RPMI7951 (cell line): ENCODE results near the gene CABLES2. TPM values are rescaled to one million over a fixed set of nuclear protein-coding genes. Genes with fewer than 3 reads are reported as not detected.

Experiments
- DNase-seq: peaks from one replicate; pipeline ENCODE4 v3.0.0-alpha.2; 2012; ENCODE audit warnings: low read depth
- total RNA-seq: library from RNA; depleted of rRNA; stranded (reverse); fragments of >200 nt; shearing (Covaris generic); gene quantifications from 2 replicates; pipeline ENCODE4 v1.2.3, GENCODE V29; 2014

Gene CABLES2
- total RNA-seq, 1 experiment from 2014 or later: 4.7 TPM

DNA sequence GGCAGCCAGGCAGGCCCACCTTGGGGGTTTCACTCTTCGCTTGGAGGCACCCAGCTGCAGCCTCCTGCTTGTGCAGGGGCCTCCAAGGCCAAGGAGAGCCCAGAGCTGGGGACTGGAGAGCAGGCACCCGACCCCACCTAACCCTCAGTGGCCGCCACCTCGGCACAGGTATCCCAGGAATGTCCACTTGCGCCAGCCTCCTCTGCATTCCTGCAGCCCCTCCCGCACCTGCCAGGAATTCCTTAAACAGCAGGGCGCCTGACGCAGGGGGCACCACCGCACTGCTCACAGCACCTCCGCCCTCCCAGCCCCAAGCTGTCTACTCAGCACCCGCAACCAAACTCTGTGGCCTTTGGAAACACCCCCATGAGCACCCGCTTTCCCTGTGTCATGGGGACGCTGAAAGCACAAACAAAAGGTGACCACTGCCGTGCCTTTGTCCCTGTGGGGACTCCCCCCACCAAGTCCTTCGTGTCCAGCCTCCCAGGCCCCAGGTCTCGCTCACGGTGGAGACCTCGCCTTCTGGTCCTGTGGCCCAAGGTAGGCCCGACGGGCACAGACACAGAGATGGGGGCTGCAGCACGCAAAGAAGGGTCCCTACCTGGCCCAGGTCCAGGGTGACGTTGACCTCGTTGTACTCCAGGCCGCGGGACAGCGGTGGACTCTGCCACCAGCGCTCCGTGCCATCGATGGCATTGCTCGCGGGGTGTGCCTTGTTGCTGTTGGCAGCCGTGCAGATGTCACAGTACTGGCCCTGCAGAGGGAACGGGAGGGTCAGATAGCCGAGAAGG is 45.1 kb downstream of the CABLES2 start:
- DNase-seq: no peak

DNA sequence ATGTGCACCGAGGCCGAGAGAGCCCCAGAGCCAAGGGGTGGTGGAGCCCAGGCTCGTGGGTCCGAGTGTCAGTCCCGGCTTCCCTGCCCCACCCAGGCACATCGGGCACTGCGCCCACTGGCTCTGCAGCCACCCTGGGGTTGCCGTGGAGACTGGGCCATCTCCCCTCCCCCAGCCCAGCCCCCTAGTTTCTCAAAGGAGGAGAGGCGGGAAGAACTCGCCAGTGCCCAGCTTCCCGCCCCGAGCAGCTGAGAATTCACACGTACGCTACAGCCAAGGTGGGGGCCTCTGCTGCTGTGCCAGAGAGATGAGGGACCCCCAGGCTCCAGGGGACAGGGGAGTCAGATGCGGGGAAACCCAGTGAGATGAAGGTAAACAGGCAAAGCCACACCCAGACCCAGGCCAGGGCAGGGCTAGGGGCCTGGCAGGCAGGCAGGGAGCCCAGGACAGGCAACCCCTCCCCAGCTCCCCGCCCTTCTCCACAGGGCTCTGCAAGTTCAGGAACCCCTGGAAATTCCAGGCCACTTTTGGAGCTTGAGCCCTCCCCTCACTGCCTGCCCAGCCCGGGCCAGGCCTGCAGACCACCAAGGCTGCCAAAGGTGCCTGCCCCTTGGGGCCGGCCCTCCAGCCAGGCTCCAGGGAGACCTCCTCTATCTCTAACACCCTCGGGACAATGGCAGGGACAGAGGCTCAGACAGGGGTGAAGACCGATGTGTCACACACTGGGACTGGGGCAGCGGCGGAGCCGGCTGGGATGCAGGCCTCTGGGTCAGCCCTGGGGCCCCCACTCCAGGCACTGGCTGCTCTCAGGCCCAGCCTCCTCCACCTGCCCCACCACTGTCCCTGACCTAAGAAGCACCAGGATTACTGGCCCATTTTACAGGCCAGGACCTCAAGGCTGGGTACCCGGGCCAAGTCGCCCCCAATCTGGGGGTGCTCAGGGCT is 46.0 kb downstream of the CABLES2 start:
- no peak for DNase-seq

- DNase-seq: peak; percentile 100
These were observed 47.5 kb downstream of the CABLES2 start for GRCh38 chr20:62359491-62360121.

DNA sequence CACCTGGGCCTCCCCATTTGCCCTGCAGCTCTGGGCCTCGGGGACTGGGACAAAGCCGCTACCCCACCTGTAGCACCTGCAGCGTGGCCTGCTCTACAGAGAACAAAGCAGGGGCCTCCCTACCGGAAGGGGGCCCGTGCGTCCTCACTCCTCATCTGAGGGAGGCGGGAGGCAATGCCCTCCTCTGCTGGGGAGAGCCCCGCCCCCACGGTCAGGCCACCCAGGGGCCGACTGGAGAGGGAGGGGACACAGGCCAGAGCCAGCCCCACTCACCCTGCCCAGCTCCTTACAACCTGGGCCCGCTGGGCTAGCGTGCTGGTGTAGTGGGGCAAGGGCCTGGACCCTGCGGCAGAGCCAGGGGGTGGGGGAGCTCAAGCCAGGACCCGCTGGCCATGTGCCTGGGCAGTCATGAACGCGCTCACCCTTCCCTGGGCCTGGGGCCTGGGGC is 48.0 kb downstream of the CABLES2 start:
- no peak for DNase-seq

- DNase-seq: peak; percentile 94
These were observed 48.7 kb downstream of the CABLES2 start for GRCh38 chr20:62358171-62359042.

- DNase-seq: no peak
These were observed 49.4 kb downstream of the CABLES2 start for GRCh38 chr20:62357681-62358080.

- peak; percentile 90 for DNase-seq
These were observed 49.9 kb downstream of the CABLES2 start for GRCh38 chr20:62357187-62357667.

- no peak for DNase-seq
These were observed 50.4 kb downstream of the CABLES2 start for GRCh38 chr20:62356589-62357186.

DNA sequence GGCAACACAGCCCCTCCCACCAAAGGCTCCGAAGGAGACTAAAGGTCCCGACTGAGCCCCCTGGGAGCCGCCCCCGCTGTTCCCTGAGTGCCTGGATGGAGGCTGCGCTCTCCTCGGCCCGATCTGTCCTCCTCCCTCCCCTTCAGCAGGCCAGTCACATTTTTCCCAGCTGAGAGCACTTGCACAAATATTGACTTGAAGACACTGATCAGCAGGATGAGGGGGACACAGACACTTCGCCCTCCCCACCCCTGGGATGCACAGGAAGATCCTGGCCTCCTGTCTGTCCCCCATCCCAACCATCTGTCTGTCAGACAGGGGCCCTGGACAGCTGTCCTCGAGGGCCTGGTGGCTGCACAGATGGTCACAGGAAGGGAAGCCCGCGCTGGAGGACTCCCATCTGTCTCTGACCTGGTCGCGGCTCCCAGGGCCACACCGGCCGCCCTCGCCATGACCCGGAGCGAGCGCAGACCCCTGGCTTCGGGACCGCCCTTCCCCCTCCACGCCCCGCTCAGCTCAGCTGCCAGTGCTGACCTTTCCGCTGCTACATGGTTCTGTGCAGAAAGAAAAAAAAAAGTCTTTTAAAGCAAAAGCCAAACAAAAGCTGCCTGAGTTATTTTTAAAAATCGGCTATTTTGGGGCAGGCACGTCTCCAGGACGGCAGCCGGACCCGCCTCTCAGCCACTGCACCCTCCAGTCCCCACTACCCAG is 51.1 kb downstream of the CABLES2 start:
- peak; percentile 64 for DNase-seq

- no peak for DNase-seq
These were observed 51.6 kb downstream of the CABLES2 start for GRCh38 chr20:62355516-62355877.

- no peak for DNase-seq
These were observed 52.2 kb downstream of the CABLES2 start for GRCh38 chr20:62354811-62355341.

GRCh38 chr20:62354031-62354808 is 52.9 kb downstream of the CABLES2 start:
- DNase-seq: no peak

DNA sequence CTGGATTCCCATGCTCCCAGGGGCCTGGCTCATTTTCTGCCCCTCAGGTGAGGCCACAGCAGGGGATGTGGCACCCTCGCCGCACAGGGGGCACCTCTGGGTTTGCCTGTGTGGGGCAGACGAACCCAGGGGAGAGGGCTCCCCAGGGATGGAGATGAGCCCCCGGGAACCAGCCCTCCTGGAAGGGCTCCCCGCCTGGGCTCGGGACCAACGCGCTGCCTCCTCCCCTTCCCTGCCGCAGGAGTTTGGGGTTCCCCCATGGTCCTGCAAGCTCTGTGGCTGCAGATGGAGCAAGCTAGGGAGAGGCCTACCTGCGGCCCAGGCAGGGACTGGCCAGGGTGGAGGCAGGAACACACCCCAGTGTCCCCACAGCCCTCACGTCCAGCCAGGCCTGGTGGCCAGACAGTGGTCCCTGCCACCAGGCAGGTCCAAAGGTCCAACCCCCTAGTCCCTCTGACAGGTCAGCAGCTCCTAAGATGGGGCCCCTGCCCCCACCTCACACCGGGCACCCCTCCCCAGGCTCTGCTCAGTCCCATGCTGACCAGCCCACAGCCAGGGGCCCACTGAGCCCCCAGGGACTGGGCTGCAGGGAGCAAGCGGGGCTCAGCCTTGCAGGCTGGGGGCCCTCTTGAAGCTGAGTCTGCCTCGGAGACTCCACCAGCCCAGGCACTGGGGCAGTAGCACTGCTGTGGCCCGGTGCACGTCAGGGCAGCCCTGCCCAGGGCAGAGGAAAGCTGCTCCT is 53.6 kb downstream of the CABLES2 start:
- no peak for DNase-seq

GRCh38 chr20:62352402-62353288 is 54.4 kb downstream of the CABLES2 start:
- peak; percentile 54 for DNase-seq

- DNase-seq: no peak
These were observed 55.4 kb downstream of the CABLES2 start for GRCh38 chr20:62351469-62352401.
